ENCODE results near the gene HSP90B1.

Gene HSP90B1

GRCh38 chr12:103952497-103952896, 22.3 kb downstream of the HSP90B1 start:
- Histone ChIP-seq H4K8ac (ENCODE audit: low read length) (no peak overlapping the region), H2BK120ac (ENCODE audit: low read depth, low read length) (no peak overlapping the region), H3K14ac (ENCODE audit: low read length in 2 of 2) (no peak overlapping the region), H3K27ac (ENCODE audit: low read length, poor library complexity, severe bottlenecking) (no peak overlapping the region), H2AFZ (ENCODE audit: low read depth, low read length) (no peak overlapping the region), H2AK5ac (ENCODE audit: low read length, severe bottlenecking) (no peak overlapping the region), H3K4me3 (ENCODE audit: insufficient read depth in 1 of 2, low read depth in 1 of 2, low read length in 2 of 2) (no peak overlapping the region), H3K9ac (ENCODE audit: low read length) (no peak overlapping the region), H3K9me3 (ENCODE audit: control insufficient read depth, low read length) (no peaks in the 10 kb centered on the region), H4K91ac (ENCODE audit: low read length) (no peak overlapping the region), H3K18ac (ENCODE audit: low read depth in 1 of 2, low read length in 2 of 2) (no peak overlapping the region), H3K4ac (ENCODE audit: low read depth in 1 of 2, low read length in 2 of 2) (peak overlapping the region in 1 of 2 experiments; percentile 33), H2BK12ac (ENCODE audit: low read length in 2 of 2) (no peak overlapping the region), H3K79me1 (replicated peaks; ENCODE audit: low read length, poor library complexity, severe bottlenecking) (peaks cover 20% of the 10 kb centered on the region), H3K23ac (ENCODE audit: low read length in 2 of 2) (no peak overlapping the region), H2BK15ac (ENCODE audit: low read depth, poor library complexity, severe bottlenecking) (no peak overlapping the region), H3K4me1 (ENCODE audit: control insufficient read depth, insufficient read depth, low read depth, low read length) (peaks cover 4% of the 10 kb centered on the region), H3K4me2 (ENCODE audit: low read length, poor library complexity, severe bottlenecking) (no peak overlapping the region), H2BK5ac (ENCODE audit: low read depth, low read length, poor library complexity, severe bottlenecking) (no peak overlapping the region), H3K27me3 (ENCODE audit: control insufficient read depth in 1 of 2, insufficient read depth in 1 of 2, low read length in 2 of 2) (no peaks in the 10 kb centered on the region), H3K36me3 (ENCODE audit: control insufficient read depth in 1 of 2, insufficient read depth in 2 of 2, low read depth in 1 of 2, low read length in 2 of 2) (peaks cover 22 to 71% of the 10 kb centered on the region in 2 experiments)
- no CpG with 5 or more reads among the region's 1 CpG for WGBS
- no peak for DNase-seq

GRCh38 chr12:103955811-103956508, 25.8 kb downstream of the HSP90B1 start:
- Histone ChIP-seq H3K27me3 (ENCODE audit: control insufficient read depth in 1 of 2, insufficient read depth in 1 of 2, low read length in 2 of 2) (no peaks in the 10 kb centered on the region), H3K36me3 (ENCODE audit: control insufficient read depth in 1 of 2, insufficient read depth in 2 of 2, low read depth in 1 of 2, low read length in 2 of 2) (peaks cover 7 to 38% of the 10 kb centered on the region in 2 experiments), H2AK5ac (ENCODE audit: low read length, severe bottlenecking) (peak overlapping the region; percentile 3), H2BK12ac (ENCODE audit: low read length in 2 of 2) (peak overlapping the region in 1 of 2 experiments; percentile 29), H3K4ac (ENCODE audit: low read depth in 1 of 2, low read length in 2 of 2) (peak overlapping the region in 1 of 2 experiments; percentile 90), H2BK120ac (ENCODE audit: low read depth, low read length) (no peak overlapping the region), H3K18ac (ENCODE audit: low read depth in 1 of 2, low read length in 2 of 2) (no peak overlapping the region), H3K9me3 (ENCODE audit: control insufficient read depth, low read length) (no peaks in the 10 kb centered on the region), H3K9ac (ENCODE audit: low read length) (peak overlapping the region; percentile 97), H3K14ac (ENCODE audit: low read length in 2 of 2) (peak overlapping the region in 1 of 2 experiments; percentile 29), H2BK5ac (ENCODE audit: low read depth, low read length, poor library complexity, severe bottlenecking) (peak overlapping the region; percentile 21), H3K79me1 (replicated peaks; ENCODE audit: low read length, poor library complexity, severe bottlenecking) (peaks cover 18% of the 10 kb centered on the region), H3K4me1 (ENCODE audit: control insufficient read depth, insufficient read depth, low read depth, low read length) (peaks cover 6% of the 10 kb centered on the region), H2AFZ (ENCODE audit: low read depth, low read length) (no peak overlapping the region), H4K91ac (ENCODE audit: low read length) (peak overlapping the region; percentile 34), H3K4me3 (ENCODE audit: insufficient read depth in 1 of 2, low read depth in 1 of 2, low read length in 2 of 2) (peak overlapping the region; percentile 78 to 87), H3K4me2 (ENCODE audit: low read length, poor library complexity, severe bottlenecking) (peak overlapping the region; percentile 69), H2BK15ac (ENCODE audit: low read depth, poor library complexity, severe bottlenecking) (no peak overlapping the region), H4K8ac (ENCODE audit: low read length) (peak overlapping the region; percentile 52), H3K23ac (ENCODE audit: low read length in 2 of 2) (no peak overlapping the region), H3K27ac (ENCODE audit: low read length, poor library complexity, severe bottlenecking) (peak overlapping the region; percentile 85)
- peak; percentile 26 for DNase-seq
- 30% methylated on average over 7 of the region's 7 CpGs for WGBS

GRCh38 chr12:103956509-103957027, 26.4 kb downstream of the HSP90B1 start:
- H3K27me3 ChIP-seq (ENCODE audit: control insufficient read depth in 1 of 2, insufficient read depth in 1 of 2, low read length in 2 of 2), result no peaks in the 10 kb centered on the region
- peaks cover 6% of the 10 kb centered on the region for H3K4me1 ChIP-seq (ENCODE audit: control insufficient read depth, insufficient read depth, low read depth, low read length)
- WGBS, result 2% methylated on average over 31 of the region's 31 CpGs

GRCh38 chr12:103957865-103958388, 27.7 kb downstream of the HSP90B1 start:
- Histone ChIP-seq H2AK5ac (ENCODE audit: low read length, severe bottlenecking) (no peak overlapping the region), H3K23ac (ENCODE audit: low read length in 2 of 2) (no peak overlapping the region), H3K4me1 (ENCODE audit: control insufficient read depth, insufficient read depth, low read depth, low read length) (peaks cover 8% of the 10 kb centered on the region), H2AFZ (ENCODE audit: low read depth, low read length) (no peak overlapping the region), H3K9ac (ENCODE audit: low read length) (peak overlapping the region; percentile 97), H3K4me3 (ENCODE audit: insufficient read depth in 1 of 2, low read depth in 1 of 2, low read length in 2 of 2) (no peak overlapping the region), H3K9me3 (ENCODE audit: control insufficient read depth, low read length) (no peaks in the 10 kb centered on the region), H3K14ac (ENCODE audit: low read length in 2 of 2) (no peak overlapping the region), H4K91ac (ENCODE audit: low read length) (no peak overlapping the region), H3K36me3 (ENCODE audit: control insufficient read depth in 1 of 2, insufficient read depth in 2 of 2, low read depth in 1 of 2, low read length in 2 of 2) (peaks cover 5 to 19% of the 10 kb centered on the region in 2 experiments), H2BK5ac (ENCODE audit: low read depth, low read length, poor library complexity, severe bottlenecking) (no peak overlapping the region), H2BK15ac (ENCODE audit: low read depth, poor library complexity, severe bottlenecking) (no peak overlapping the region), H2BK12ac (ENCODE audit: low read length in 2 of 2) (no peak overlapping the region), H3K4ac (ENCODE audit: low read depth in 1 of 2, low read length in 2 of 2) (no peak overlapping the region), H3K79me1 (replicated peaks; ENCODE audit: low read length, poor library complexity, severe bottlenecking) (peaks cover 21% of the 10 kb centered on the region), H3K18ac (ENCODE audit: low read depth in 1 of 2, low read length in 2 of 2) (no peak overlapping the region), H3K4me2 (ENCODE audit: low read length, poor library complexity, severe bottlenecking) (peak overlapping the region; percentile 51), H3K27ac (ENCODE audit: low read length, poor library complexity, severe bottlenecking) (peak overlapping the region; percentile 85), H3K27me3 (ENCODE audit: control insufficient read depth in 1 of 2, insufficient read depth in 1 of 2, low read length in 2 of 2) (no peaks in the 10 kb centered on the region), H4K8ac (ENCODE audit: low read length) (no peak overlapping the region), H2BK120ac (ENCODE audit: low read depth, low read length) (no peak overlapping the region)
- DNase-seq, result no peak
- WGBS, result 91% methylated on average over 6 of the region's 7 CpGs

More at GRCh38 chr12:103956509-103957027, 26.4 kb downstream of the HSP90B1 start:
- Histone ChIP-seq H4K8ac (ENCODE audit: low read length) (peak overlapping the region; percentile 96), H3K27ac (ENCODE audit: low read length, poor library complexity, severe bottlenecking) (peak overlapping the region; percentile 85), H2BK12ac (ENCODE audit: low read length in 2 of 2) (peak overlapping the region in 1 of 2 experiments; percentile 1), H3K4me2 (ENCODE audit: low read length, poor library complexity, severe bottlenecking) (peak overlapping the region; percentile 69), H4K91ac (ENCODE audit: low read length) (peak overlapping the region; percentile 87), H2BK5ac (ENCODE audit: low read depth, low read length, poor library complexity, severe bottlenecking) (peak overlapping the region; percentile 66), H2AFZ (ENCODE audit: low read depth, low read length) (peak overlapping the region; percentile 65), H2BK15ac (ENCODE audit: low read depth, poor library complexity, severe bottlenecking) (no peak overlapping the region), H3K23ac (ENCODE audit: low read length in 2 of 2) (peak overlapping the region in 1 of 2 experiments; percentile 28), H3K14ac (ENCODE audit: low read length in 2 of 2) (peak overlapping the region in 1 of 2 experiments; percentile 72), H3K9ac (ENCODE audit: low read length) (peak overlapping the region; percentile 97), H2AK5ac (ENCODE audit: low read length, severe bottlenecking) (peak overlapping the region; percentile 3), H2BK120ac (ENCODE audit: low read depth, low read length) (no peak overlapping the region), H3K79me1 (replicated peaks; ENCODE audit: low read length, poor library complexity, severe bottlenecking) (peaks cover 20% of the 10 kb centered on the region), H3K18ac (ENCODE audit: low read depth in 1 of 2, low read length in 2 of 2) (peak overlapping the region; percentile 65 to 94), H3K9me3 (ENCODE audit: control insufficient read depth, low read length) (no peaks in the 10 kb centered on the region), H3K4ac (ENCODE audit: low read depth in 1 of 2, low read length in 2 of 2) (peak overlapping the region; percentile 75 to 90), H3K36me3 (ENCODE audit: control insufficient read depth in 1 of 2, insufficient read depth in 2 of 2, low read depth in 1 of 2, low read length in 2 of 2) (peaks cover 7 to 32% of the 10 kb centered on the region in 2 experiments), H3K4me3 (ENCODE audit: insufficient read depth in 1 of 2, low read depth in 1 of 2, low read length in 2 of 2) (peak overlapping the region; percentile 78 to 87)
- DNase-seq, result no peak

Data from mesenchymal stem cell (in vitro differentiated cells and primary cell).